GM12874 (cell line): ENCODE data around the gene TTC13.

Source experiments
- CTCF ChIP-seq: IDR thresholded peaks from 2 replicates; pipeline ENCODE4 v1.5.1; 2011; ENCODE audit warnings: low read depth, mild to moderate bottlenecking, control low read depth, low read length, moderate library complexity; ENCODE audit not compliant: insufficient read depth

TTC13 gene

GRCh38 chr1:231020139-231020601 is 41.5 kb upstream of the TTC13 start:
- TF ChIP-seq CTCF = no peak

DNA sequence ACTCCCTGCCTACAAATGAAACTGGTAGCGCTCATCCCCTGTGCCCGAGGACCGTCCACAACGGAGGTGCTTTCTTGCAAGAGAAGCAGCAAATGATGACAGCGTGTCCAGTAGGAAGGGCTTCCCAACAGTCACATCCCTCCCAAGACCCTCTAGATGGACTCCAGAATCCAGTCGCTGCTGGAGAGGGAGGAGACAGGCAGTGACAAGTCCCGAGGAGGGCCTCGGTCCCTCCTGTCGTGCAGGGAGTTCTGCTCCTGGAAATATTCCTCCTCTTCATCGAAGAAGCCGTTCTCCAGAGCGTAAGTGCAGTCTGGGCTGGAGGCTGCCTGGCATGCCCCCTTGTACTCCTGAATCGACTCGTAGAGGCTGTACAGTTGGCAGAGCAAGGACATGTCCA is 41.0 kb upstream of the TTC13 start:
- TF ChIP-seq CTCF = no peak

DNA sequence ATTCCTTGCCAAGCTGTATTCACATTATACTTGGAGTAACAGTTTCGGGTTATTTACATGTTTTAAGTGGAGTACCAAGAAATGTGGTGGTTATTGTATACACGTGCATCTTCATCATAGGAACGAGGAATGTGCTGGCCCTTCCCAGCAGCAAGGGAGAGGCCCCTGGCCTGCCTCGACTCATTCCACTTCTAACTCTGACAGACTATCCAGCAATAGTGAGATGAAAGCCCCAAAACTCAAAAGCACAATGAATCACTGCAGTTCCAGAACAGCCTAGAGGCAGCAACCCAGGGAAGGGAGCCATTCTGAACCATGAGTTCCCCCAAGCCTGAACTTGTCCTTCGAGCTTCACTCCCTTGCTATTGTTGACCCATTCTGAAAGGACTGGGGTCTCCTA is 38.3 kb upstream of the TTC13 start:
- no peak for TF ChIP-seq CTCF

DNA sequence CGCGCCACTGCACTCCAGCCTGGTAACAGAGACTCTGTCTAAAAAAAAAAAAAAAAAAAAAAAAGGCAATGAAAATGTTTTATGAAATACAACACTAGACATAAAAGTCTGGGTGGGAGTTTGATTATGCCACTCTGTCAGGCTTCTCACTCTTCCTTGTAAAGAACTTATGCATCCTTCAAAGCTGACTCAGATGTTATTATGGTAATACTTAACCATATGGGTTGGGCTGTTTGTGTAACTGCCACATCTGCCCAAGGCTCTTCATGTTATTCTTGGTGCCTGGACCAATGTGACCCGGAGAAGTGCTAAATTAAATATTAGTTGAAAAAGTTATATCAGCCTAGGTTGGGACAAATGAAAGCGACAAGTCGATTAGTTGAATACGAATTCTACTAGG is 37.6 kb upstream of the TTC13 start:
- no peak for TF ChIP-seq CTCF

GRCh38 chr1:231013391-231014015 is 34.8 kb upstream of the TTC13 start:
- TF ChIP-seq CTCF = no peak

DNA sequence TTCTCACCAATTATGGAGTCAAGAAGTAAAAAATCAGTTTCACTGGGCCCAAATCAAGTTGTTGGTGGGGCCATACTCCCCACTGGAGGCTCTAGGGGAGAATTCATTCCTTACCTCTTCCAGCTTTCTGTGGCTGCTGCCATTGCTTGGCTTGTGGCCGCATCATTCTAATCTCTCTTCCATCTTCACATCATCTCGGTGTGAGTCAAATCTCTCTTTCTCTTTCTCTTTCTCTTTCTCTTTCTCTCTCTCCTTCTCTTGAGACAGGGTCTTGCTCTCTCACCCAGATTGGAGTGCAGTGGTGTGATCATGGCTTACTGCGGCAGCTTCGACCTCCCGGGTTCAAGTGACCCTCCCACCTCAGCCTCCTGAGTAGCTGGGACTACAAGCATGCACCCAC is 33.3 kb upstream of the TTC13 start:
- TF ChIP-seq CTCF = no peak

GRCh38 chr1:231011360-231011759 is 32.7 kb upstream of the TTC13 start:
- TF ChIP-seq CTCF = no peak
